Transverse colon (tissue), 4 donors: ENCODE results near the gene C12orf56.

Experiments
- EP300 ChIP-seq: sonication (generic); formaldehyde crosslinking; IDR thresholded peaks from one replicate; pipeline ENCODE4 v1.6.1; 2017; ENCODE audit warnings: antibody characterized with exemption, low read depth
- POLR2A ChIP-seq: fragments of 450-650 bp; IDR thresholded peaks from one replicate; pipeline ENCODE4 v1.6.1; 2016; ENCODE audit warnings: antibody characterized with exemption, mild to moderate bottlenecking, moderate library complexity
- POLR2AphosphoS5 ChIP-seq, 3 donors: sonication (generic); formaldehyde crosslinking; IDR thresholded peaks; one replicate each; pipeline ENCODE4 v1.6.1; 2016; ENCODE audit warnings: antibody characterized with exemption in 3 of 3
- TF ChIP-seq, protein P1 (sequence below), 5 experiments: fragments of 200-600 bp in 3 of 5; fragments of 450-650 bp in 2 of 5; sonication (generic) in 3 of 5; IDR thresholded peaks; 1 replicate in 2 of 5; 2 replicates in 3 of 5; pipeline ENCODE4 v1.5.1; 2016 to 2017; ENCODE audit warnings: antibody characterized with exemption in 5 of 5, inconsistent platforms in 3 of 5, mild to moderate bottlenecking in 2 of 5, moderate library complexity in 1 of 5

DNA sequence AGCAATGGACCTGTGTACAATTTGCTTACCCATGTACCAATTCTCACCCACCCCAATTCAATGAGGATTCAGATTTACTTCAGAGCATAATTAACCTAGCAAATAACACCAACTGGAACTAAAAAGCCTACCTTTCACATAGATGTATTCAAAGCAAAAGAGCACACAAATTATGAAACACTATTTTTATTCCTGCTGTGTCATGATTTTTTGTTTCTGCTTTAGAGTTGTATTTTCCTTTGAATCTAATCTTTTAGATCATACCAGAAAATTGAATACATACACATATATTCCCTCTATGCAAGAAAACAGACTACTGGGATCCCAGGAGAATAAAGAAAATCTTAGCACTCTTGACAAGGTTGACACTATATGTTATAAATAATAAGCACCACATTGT is 174.3 kb downstream of the C12orf56 start:
- TF ChIP-seq, protein P1, sequence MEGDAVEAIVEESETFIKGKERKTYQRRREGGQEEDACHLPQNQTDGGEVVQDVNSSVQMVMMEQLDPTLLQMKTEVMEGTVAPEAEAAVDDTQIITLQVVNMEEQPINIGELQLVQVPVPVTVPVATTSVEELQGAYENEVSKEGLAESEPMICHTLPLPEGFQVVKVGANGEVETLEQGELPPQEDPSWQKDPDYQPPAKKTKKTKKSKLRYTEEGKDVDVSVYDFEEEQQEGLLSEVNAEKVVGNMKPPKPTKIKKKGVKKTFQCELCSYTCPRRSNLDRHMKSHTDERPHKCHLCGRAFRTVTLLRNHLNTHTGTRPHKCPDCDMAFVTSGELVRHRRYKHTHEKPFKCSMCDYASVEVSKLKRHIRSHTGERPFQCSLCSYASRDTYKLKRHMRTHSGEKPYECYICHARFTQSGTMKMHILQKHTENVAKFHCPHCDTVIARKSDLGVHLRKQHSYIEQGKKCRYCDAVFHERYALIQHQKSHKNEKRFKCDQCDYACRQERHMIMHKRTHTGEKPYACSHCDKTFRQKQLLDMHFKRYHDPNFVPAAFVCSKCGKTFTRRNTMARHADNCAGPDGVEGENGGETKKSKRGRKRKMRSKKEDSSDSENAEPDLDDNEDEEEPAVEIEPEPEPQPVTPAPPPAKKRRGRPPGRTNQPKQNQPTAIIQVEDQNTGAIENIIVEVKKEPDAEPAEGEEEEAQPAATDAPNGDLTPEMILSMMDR (IDR thresholded peaks at IDR 0.05): no peak
- TF ChIP-seq POLR2A: no peak
- TF ChIP-seq POLR2AphosphoS5 (IDR thresholded peaks at IDR 0.05): no peak
- TF ChIP-seq EP300: no peak
